ENCODE data around the gene RGS3.

The RGS3 gene

GRCh38 chr9:113573959-113574352 lies 110.4 kb downstream of the RGS3 start:
- Histone ChIP-seq H3K18ac (ENCODE audit: low read length) (no peak overlapping the region), H2BK12ac (ENCODE audit: low read length) (no peak overlapping the region), H3K79me1 (ENCODE audit: low read depth, low read length) (peaks cover 3% of the 10 kb centered on the region), H2BK15ac (ENCODE audit: low read length) (peak overlapping the region; percentile 59), H3K4me2 (ENCODE audit: insufficient read depth, low read length, poor library complexity, severe bottlenecking) (no peak overlapping the region), H3K4ac (ENCODE audit: low read length) (no peak overlapping the region), H2AFZ (ENCODE audit: low read length) (no peak overlapping the region), H3K9ac (ENCODE audit: low read depth, low read length, poor library complexity) (no peak overlapping the region), H3K14ac (ENCODE audit: low read length) (peak overlapping the region; percentile 79), H2BK5ac (ENCODE audit: low read length) (no peak overlapping the region), H3K9me3 (replicated peaks in 1 of 2; ENCODE audit: control insufficient read depth in 2 of 2, insufficient read depth in 1 of 2, low read depth in 1 of 2, low read length in 2 of 2) (no peaks in the 10 kb centered on the region), H3K23ac (ENCODE audit: low read depth, low read length, poor library complexity) (no peak overlapping the region), H2AK5ac (ENCODE audit: low read depth, low read length) (peak overlapping the region; percentile 30), H4K91ac (ENCODE audit: low read depth, low read length, poor library complexity) (no peak overlapping the region), H4K8ac (ENCODE audit: low read depth, low read length) (no peak overlapping the region), H3K36me3 (replicated peaks in 1 of 2; ENCODE audit: control insufficient read depth in 2 of 2, insufficient read depth in 2 of 2, low read length in 2 of 2) (no peaks in the 10 kb centered on the region), H3K4me1 (ENCODE audit: control insufficient read depth in 2 of 2, insufficient read depth in 1 of 2, low read depth in 1 of 2, low read length in 2 of 2) (peaks cover 0 to 2% of the 10 kb centered on the region in 2 donors), H3K4me3 (ENCODE audit: low read length in 2 of 2) (no peak overlapping the region), H2BK120ac (ENCODE audit: low read depth, low read length) (no peak overlapping the region), H3K27me3 (ENCODE audit: control insufficient read depth in 3 of 3, insufficient read depth in 3 of 3, low read depth in 1 of 3, low read length in 3 of 3) (no peaks in the 10 kb centered on the region), H3K27ac (replicated peaks; ENCODE audit: low read length) (no peak overlapping the region)
- WGBS, 2 donors (ENCODE audit: extremely low coverage in 2 of 2, insufficient read length in 2 of 2, insufficient replicate concordance in 1 of 2), result no CpG with 5 or more reads among the region's 2 CpGs
- no peak for DNase-seq (ENCODE audit: low spot score)

DNA sequence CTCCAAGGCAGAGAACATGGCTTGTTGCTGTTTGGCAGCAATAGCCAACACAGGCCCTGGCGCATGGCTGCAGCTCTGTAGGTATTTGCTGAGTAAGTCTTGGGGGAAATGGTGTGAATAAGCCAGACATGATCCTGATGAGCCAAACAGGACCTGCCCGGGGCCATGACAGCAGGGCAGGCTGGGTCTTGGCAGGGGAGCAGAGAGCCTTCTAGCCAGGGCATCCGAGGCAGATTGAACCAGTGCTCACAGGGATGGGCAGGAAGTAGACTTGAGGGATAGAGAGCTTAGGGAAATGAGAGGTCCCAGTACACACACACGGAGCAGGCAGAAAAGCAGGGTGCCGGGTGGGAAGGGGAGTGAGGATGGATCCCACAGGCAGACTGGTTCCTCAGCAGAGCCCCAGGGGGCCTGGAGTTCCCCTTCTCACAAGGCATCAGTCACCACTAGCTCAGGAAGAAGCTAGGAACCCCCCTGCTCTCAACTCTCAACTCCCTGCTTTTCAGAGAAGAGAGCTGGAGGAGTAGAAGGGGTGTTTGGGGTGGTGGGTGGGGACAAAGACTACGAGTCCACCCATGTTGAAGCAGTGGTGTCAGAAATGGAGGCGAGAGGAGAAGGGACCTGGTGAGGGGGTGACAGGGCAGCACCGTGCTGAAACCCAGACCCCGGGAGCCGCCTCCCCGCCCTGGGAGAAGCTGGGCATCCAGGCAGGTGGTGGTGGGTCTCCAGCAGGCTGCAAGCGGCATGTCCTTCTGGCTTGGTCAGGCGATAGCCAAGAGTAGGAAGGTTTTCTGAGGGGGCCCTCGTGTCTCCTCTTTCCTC lies 111.1 kb downstream of the RGS3 start:
- no peak for DNase-seq (ENCODE audit: low spot score)
- peak overlapping the region; percentile 59 for H2BK15ac ChIP-seq (ENCODE audit: low read length)
- peak overlapping the region; percentile 35 for H3K23ac ChIP-seq (ENCODE audit: low read depth, low read length, poor library complexity)
- H4K91ac ChIP-seq (ENCODE audit: low read depth, low read length, poor library complexity), result no peak overlapping the region
- H2AFZ ChIP-seq (ENCODE audit: low read length), result no peak overlapping the region
- peak overlapping the region; percentile 79 for H3K14ac ChIP-seq (ENCODE audit: low read length)
- H3K4me3 ChIP-seq (ENCODE audit: low read length in 2 of 2), result no peak overlapping the region
- H3K27ac ChIP-seq (replicated peaks; ENCODE audit: low read length), result no peak overlapping the region
- no peak overlapping the region for H4K8ac ChIP-seq (ENCODE audit: low read depth, low read length)
- peaks cover 3% of the 10 kb centered on the region for H3K79me1 ChIP-seq (ENCODE audit: low read depth, low read length)
- H2BK12ac ChIP-seq (ENCODE audit: low read length), result no peak overlapping the region
- peak overlapping the region; percentile 54 for H3K18ac ChIP-seq (ENCODE audit: low read length)
- peak overlapping the region; percentile 31 for H2AK5ac ChIP-seq (ENCODE audit: low read depth, low read length)
- H3K27me3 ChIP-seq (ENCODE audit: control insufficient read depth in 3 of 3, insufficient read depth in 3 of 3, low read depth in 1 of 3, low read length in 3 of 3), result no peaks in the 10 kb centered on the region
- WGBS, 2 donors (ENCODE audit: extremely low coverage in 2 of 2, insufficient read length in 2 of 2, insufficient replicate concordance in 1 of 2), result no CpG with 5 or more reads among the region's 14 CpGs
- H2BK120ac ChIP-seq (ENCODE audit: low read depth, low read length), result no peak overlapping the region
- H3K9me3 ChIP-seq (replicated peaks in 1 of 2; ENCODE audit: control insufficient read depth in 2 of 2, insufficient read depth in 1 of 2, low read depth in 1 of 2, low read length in 2 of 2), result no peaks in the 10 kb centered on the region
- peaks cover under 1 to 7% of the 10 kb centered on the region in 2 donors for H3K4me1 ChIP-seq (ENCODE audit: control insufficient read depth in 2 of 2, insufficient read depth in 1 of 2, low read depth in 1 of 2, low read length in 2 of 2)
- no peaks in the 10 kb centered on the region for H3K36me3 ChIP-seq (replicated peaks in 1 of 2; ENCODE audit: control insufficient read depth in 2 of 2, insufficient read depth in 2 of 2, low read length in 2 of 2)
- no peak overlapping the region for H3K4ac ChIP-seq (ENCODE audit: low read length)
- no peak overlapping the region for H2BK5ac ChIP-seq (ENCODE audit: low read length)
- H3K9ac ChIP-seq (ENCODE audit: low read depth, low read length, poor library complexity), result no peak overlapping the region
- no peak overlapping the region for H3K4me2 ChIP-seq (ENCODE audit: insufficient read depth, low read length, poor library complexity, severe bottlenecking)

DNA sequence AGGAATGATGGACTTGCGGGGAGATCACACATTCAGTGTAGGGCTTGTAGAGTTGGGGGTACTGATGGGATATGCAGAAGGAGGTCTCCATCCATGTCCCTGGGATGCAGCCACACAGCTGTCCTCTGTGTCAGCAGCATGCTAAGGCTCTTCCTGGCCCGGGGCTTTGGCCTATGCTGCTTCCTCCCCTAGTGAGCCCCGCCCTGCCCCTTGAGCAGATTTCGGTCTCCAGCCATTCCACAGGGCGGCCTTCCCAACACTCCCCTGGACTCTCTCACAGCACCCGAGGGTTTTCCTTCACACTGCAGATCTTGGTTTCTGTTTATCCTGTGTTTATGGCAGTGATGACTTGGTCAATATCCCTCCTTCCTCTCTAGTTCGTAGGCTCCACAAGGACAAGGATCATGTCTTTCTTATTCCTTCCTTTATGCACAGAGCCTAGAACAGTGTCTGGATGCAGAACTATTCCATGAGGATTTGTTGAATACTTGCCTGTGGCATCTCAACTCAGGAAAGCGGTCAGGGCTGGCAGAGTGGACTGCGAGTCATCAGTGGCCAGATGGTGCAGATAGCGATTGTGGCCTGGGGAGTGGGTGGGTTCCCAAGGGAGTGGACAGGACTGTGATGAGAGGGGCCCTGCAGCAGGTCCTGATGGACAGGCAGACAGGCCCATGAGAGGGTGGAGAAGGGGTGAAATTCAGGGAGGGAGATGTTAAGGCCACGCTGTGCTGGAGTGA lies 114.2 kb downstream of the RGS3 start:
- Histone ChIP-seq H3K4me2 (ENCODE audit: insufficient read depth, low read length, poor library complexity, severe bottlenecking) (no peak overlapping the region), H3K79me1 (ENCODE audit: low read depth, low read length) (peaks cover 3% of the 10 kb centered on the region), H3K36me3 (replicated peaks in 1 of 2; ENCODE audit: control insufficient read depth in 2 of 2, insufficient read depth in 2 of 2, low read length in 2 of 2) (no peaks in the 10 kb centered on the region), H3K9me3 (replicated peaks in 1 of 2; ENCODE audit: control insufficient read depth in 2 of 2, insufficient read depth in 1 of 2, low read depth in 1 of 2, low read length in 2 of 2) (no peaks in the 10 kb centered on the region), H3K18ac (ENCODE audit: low read length) (no peak overlapping the region), H4K8ac (ENCODE audit: low read depth, low read length) (no peak overlapping the region), H2AFZ (ENCODE audit: low read length) (no peak overlapping the region), H3K4ac (ENCODE audit: low read length) (no peak overlapping the region), H3K27ac (replicated peaks; ENCODE audit: low read length) (no peak overlapping the region), H3K23ac (ENCODE audit: low read depth, low read length, poor library complexity) (no peak overlapping the region), H2BK15ac (ENCODE audit: low read length) (no peak overlapping the region), H3K4me3 (ENCODE audit: low read length in 2 of 2) (no peak overlapping the region), H3K27me3 (ENCODE audit: control insufficient read depth in 3 of 3, insufficient read depth in 3 of 3, low read depth in 1 of 3, low read length in 3 of 3) (no peaks in the 10 kb centered on the region), H2BK12ac (ENCODE audit: low read length) (no peak overlapping the region), H4K91ac (ENCODE audit: low read depth, low read length, poor library complexity) (no peak overlapping the region), H2AK5ac (ENCODE audit: low read depth, low read length) (no peak overlapping the region), H3K14ac (ENCODE audit: low read length) (no peak overlapping the region), H2BK120ac (ENCODE audit: low read depth, low read length) (no peak overlapping the region), H2BK5ac (ENCODE audit: low read length) (no peak overlapping the region), H3K4me1 (ENCODE audit: control insufficient read depth in 2 of 2, insufficient read depth in 1 of 2, low read depth in 1 of 2, low read length in 2 of 2) (peaks cover 2 to 7% of the 10 kb centered on the region in 2 donors), H3K9ac (ENCODE audit: low read depth, low read length, poor library complexity) (no peak overlapping the region)
- no peak for DNase-seq (ENCODE audit: low spot score)
- WGBS, 2 donors (ENCODE audit: extremely low coverage in 2 of 2, insufficient read length in 2 of 2, insufficient replicate concordance in 1 of 2), result no CpG with 5 or more reads among the region's 11 CpGs

DNA sequence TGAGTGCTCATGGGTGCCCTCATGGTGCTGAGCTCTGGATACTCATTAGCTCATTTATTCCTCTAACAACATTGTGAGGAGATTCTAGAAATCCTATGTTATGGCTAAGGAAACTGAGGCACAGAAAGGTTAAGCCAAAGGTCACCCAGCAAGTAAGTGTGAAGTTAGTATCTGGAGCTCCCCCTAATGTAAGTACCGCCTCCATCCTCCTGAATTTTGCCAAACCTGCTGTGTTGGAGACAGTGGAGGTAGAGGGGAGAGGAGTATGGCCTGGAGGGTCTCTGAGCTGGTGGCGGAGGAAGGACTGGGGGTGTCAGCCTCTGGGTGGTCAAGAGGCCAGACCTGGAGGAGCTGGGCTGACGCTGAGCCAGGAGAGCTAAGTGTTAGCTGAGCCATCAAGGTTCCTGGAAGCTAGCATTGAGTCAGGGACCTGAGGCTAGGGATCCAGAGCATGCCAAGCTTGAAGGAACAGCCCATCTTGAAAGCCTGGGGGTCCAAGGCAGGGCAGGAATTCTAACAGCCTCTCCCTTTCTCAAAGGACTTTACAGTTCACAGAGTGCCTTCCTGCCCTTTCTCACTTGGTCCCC lies 114.8 kb downstream of the RGS3 start:
- Histone ChIP-seq H2BK5ac (ENCODE audit: low read length) (no peak overlapping the region), H2AK5ac (ENCODE audit: low read depth, low read length) (no peak overlapping the region), H3K27me3 (ENCODE audit: control insufficient read depth in 3 of 3, insufficient read depth in 3 of 3, low read depth in 1 of 3, low read length in 3 of 3) (no peaks in the 10 kb centered on the region), H3K18ac (ENCODE audit: low read length) (no peak overlapping the region), H3K23ac (ENCODE audit: low read depth, low read length, poor library complexity) (no peak overlapping the region), H3K9ac (ENCODE audit: low read depth, low read length, poor library complexity) (no peak overlapping the region), H3K36me3 (replicated peaks in 1 of 2; ENCODE audit: control insufficient read depth in 2 of 2, insufficient read depth in 2 of 2, low read length in 2 of 2) (no peaks in the 10 kb centered on the region), H3K14ac (ENCODE audit: low read length) (no peak overlapping the region), H2BK15ac (ENCODE audit: low read length) (no peak overlapping the region), H3K4ac (ENCODE audit: low read length) (no peak overlapping the region), H4K8ac (ENCODE audit: low read depth, low read length) (no peak overlapping the region), H3K4me1 (ENCODE audit: control insufficient read depth in 2 of 2, insufficient read depth in 1 of 2, low read depth in 1 of 2, low read length in 2 of 2) (peaks cover 2 to 7% of the 10 kb centered on the region in 2 donors), H2BK120ac (ENCODE audit: low read depth, low read length) (no peak overlapping the region), H3K79me1 (ENCODE audit: low read depth, low read length) (peaks cover 3% of the 10 kb centered on the region), H3K4me2 (ENCODE audit: insufficient read depth, low read length, poor library complexity, severe bottlenecking) (no peak overlapping the region), H2BK12ac (ENCODE audit: low read length) (no peak overlapping the region), H3K9me3 (replicated peaks in 1 of 2; ENCODE audit: control insufficient read depth in 2 of 2, insufficient read depth in 1 of 2, low read depth in 1 of 2, low read length in 2 of 2) (no peaks in the 10 kb centered on the region), H3K4me3 (ENCODE audit: low read length in 2 of 2) (no peak overlapping the region), H2AFZ (ENCODE audit: low read length) (no peak overlapping the region), H3K27ac (replicated peaks; ENCODE audit: low read length) (no peak overlapping the region), H4K91ac (ENCODE audit: low read depth, low read length, poor library complexity) (no peak overlapping the region)
- no peak for DNase-seq (ENCODE audit: low spot score)
- WGBS, 2 donors (ENCODE audit: extremely low coverage in 2 of 2, insufficient read length in 2 of 2, insufficient replicate concordance in 1 of 2), result no CpG with 5 or more reads among the region's 3 CpGs
